GM12892 (cell line): Measurements from ENCODE around the gene RPL21.

Experiments
- POLR2A ChIP-seq: IDR thresholded peaks from 2 replicates; pipeline ENCODE4 v1.6.1; 2011; ENCODE audit warnings: low read depth, low read length, control low read depth
- POLR2AphosphoS5 ChIP-seq: IDR thresholded peaks from 2 replicates; pipeline ENCODE4 v1.6.1; 2011; ENCODE audit warnings: low read depth, low read length, control low read depth
- TAF1 ChIP-seq: IDR thresholded peaks from 2 replicates; pipeline ENCODE4 v1.6.1; 2011; ENCODE audit warnings: low read depth, mild to moderate bottlenecking, control low read depth, low read length, borderline replicate concordance

DNA sequence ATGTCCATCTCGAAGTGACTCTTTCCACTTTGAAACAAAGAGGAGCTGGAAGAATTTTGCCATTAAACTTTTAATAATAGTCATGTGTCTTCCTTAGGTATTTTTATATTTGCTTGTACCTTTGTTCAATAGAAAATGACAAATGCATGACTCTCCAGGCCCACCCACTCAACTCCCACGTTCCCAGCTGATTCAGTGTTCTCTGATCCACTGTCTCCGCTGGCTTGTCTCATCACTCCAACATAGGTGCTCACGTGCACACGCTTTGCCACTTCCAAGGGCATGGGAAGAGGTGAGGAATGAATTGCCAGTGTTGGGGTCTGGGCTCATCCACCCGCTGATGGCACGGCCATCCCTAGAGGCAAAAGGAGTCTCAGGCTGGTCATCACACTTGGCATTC, 43.7 kb downstream of the RPL21 start:
- TF ChIP-seq TAF1 (no peak), POLR2A (no peak), POLR2AphosphoS5 (no peak)
